GM19372 (cell line): ENCODE results near the gene PRR33.
"Not testable (repeated sequence)": the region's sequence is repeated elsewhere in the genome, so short reads cannot be mapped to it uniquely, and the experiment has no call there.

ENCODE experiments used
- ATAC-seq: cut with Tn5 transposase; IDR thresholded peaks from one replicate; pipeline ENCODE4 v1.9.1; 2021; ENCODE audit warnings: mild to moderate bottlenecking, low read depth, moderate library complexity; ENCODE audit not compliant: unreplicated experiment

PRR33 gene

DNA sequence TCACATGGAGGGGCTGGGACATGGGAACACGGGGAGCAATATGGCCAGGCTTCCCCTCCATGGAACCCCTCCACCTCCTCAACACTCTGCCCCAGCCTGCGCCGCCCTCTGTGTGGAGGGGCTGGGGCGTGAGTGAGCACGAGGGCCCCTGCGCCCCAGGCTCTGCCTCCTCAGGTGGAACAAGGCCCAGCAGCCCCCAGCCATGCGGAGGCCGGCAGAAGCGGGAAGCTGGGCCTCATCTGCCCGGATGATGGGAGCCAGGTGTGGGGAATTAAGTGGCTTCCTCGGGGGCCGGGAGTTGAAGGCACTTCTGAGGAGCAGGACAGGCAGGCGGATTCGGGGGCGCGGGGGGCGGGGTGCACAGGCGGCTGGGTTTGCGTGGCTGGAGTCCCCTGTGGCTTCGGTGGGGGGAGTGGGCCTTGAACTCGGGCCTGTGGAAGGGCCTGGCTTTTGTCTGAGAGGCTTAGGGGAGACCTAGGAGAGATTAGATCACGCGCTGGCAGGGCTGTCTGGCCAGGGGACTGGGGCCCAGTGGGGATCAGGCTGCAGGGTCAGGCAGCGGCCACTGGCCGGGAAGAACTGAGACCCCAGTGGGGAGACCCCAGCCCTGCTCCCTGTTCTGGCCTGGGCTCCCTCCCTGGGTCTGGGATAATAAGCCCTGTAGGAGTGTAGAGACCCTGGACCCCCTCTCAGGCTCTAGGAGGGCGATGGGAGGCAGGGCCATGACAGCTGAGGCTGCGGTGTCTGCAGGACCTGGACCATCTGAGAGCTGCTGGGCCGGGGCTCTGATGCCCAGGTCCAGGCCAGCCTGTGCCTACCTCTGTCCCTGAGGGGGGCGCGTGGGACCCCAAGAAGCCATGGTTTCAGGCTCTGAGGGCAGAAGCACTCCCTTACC lies 13.3 kb downstream of the PRR33 start:
- no peak for ATAC-seq

DNA sequence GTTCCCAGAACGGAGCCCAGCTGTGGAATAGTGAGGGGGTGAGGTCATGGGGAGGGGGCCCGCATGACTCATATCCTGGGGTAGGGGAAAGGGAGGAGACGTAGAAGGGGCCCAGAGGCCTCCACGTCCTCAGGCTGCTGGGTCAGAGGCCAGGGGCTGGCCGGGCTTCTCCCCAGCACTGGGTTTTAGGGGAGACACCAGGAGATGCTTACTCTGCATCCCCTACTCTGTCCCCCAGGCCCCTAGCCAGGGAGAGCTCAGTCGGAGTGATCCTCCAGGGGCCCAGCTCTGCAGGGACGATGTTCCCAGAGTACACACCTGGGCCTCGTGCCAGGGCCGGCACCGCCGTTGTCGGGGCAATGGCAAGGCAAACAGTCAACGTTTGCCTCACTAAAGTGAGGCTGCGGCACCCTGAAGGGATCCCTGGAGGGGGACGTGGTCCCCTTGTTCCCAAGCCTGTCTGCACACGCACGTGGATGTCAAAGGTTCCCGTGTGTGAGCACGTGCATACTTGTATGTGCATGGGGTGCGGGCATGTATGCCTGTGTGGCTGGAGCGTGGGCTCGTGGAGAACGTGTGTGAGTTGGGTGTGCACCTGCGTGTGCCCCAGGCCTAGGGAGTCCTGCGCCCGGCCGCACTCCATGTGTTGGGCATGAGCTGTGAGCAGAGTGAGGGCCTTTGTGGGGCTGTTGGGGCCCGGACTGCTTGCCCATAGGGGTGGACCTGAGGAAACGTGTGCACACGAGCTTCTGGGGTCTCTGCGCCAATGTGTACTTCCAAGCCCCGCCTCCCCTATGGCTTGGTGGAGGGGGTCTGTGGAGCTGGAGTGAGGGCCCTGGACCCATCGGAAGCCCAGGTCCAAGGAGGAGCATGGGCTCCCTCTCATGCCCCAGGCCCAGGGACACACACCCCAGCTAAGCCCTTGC lies 14.2 kb downstream of the PRR33 start:
- no peak for ATAC-seq

DNA sequence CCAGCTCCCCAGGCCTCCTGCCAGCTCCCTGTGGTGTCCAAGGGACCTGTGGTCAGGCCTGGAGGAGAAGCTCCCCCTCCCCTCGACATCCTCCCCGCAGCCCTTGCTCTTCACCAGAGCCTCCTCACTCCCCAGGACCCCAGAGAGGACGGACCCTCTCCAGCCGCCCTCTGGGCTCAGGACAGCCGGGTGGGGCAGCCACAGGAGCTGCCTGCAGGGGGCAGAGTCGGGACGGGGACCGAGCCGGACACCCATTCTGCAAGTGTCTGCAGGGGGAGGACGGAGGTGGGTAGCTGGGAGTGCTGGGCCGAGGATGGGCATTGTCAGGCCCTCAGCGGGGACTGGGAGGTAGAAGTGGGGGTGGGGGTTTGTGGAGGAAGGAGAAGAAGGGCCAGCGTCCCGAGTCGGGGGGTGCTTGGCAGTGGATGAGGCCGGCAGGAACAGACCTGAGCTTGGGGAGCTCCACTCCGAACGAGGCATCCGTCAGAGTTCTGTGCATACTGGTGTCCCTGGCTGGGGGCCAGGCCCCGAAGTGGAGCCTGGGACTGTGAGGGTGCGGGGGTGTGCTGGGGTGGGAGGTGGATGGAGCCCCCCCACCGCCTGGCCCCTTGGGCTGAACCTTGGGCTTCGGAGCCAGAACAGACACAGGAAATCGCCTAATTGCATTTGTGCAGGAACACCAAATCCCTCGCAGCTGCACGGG lies 15.2 kb downstream of the PRR33 start:
- no peak for ATAC-seq

DNA sequence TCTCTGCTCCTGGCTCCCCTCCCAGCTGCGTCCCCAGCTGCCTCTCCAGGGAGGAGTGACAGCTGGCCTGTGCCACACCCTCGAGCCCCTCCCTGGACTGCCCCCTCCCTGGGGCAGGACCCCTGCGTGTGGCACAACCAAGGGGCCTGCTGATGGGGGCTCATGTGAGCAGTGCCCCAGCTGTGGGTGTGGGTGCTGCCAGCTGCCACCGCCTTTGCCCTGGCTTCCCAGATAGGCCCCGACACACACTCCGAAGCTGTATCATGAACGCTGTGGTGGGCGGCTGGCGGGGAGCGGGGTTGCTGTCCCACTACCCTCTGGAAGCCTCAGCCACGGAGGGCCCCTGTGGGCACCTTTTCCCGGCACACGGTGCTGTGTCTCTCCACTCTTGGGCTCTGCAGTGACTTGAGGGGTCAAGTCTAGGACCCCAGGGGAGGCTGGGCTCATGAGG lies 15.8 kb downstream of the PRR33 start:
- ATAC-seq = not testable (repeated sequence)

DNA sequence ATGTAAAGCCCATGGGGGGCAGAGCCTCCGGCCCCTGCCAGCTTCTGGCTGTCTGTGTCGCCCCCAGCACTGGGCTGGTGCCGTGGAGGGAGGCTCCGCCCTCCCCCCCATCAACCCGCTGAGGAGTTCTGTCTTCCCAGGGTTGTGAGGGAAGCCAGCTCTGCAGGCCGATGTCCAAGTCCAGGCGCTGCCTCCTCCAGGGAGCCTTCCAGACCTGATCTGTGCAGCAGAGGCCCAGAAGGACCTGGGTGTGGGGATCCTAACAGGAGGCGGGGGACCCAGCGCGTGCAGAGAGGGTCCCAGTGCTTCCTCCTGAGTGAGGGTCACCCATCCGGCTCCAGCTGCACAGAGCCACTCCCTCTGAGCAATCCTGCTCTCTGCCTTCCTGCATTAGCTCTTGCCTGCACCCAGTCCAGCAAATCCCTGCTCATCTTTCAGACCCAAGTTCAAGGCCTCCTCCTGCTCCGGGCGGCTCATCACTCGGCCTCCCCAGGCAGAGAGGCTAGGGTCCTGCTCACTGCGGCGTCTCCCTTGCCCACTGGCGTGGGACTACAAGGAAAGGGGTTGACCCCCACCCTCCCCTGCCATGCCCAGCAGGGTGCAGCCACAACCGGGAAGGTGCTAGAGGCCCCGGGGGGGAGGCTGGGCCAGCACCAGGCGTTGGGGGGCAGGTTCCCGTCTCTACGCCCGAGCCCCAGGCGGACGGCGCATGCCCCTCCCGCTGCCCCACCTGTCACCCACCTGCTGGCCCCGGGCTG lies 16.4 kb downstream of the PRR33 start:
- no peak for ATAC-seq

DNA sequence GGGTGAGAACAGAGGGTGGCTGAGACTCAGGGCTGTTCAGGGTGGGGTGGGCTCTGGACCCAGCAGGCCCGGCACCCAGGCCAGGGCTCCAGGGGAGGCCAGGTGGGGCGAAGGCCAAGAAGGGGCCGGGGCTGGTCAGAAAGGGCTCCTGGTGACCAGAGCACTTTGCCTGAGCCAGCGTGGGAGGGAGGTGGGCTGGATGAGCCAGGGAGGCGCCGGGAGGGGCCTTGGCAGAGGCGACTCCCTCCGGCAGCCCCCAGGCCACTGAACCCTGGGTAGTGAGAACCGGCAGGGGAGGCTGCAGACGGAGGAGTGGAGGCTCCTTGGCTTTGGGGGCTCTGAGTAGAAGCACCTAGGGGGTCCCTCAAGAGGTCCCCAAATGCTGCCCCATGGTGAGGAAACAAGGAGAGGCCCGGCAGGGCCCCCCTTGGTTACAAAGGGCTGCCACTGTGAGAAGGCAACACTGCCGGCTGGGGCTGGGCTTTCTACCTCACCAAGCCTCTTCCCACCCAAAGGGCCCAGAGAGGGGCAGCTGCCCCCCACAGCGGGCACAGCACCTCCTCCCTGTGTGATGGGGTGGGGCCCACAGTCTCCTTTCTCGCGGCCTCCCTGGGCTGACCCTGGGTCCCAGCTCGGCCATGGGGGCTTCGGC lies 17.1 kb downstream of the PRR33 start:
- not testable (repeated sequence) for ATAC-seq

DNA sequence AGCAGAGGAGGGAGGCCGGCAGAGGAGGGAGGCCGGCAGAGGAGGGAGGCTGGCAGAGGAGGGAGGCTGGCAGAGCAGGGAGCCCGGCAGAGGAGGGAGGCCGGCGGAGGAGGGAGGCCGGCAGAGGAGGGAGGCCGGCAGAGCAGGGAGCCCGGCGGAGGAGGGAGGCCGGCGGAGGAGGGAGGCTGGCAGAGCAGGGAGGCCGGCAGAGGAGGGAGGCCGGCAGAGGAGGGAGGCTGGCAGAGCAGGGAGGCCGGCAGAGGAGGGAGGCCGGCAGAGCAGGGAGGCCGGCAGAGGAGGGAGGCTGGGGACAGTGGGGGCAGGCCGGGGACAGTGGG lies 17.9 kb downstream of the PRR33 start:
- ATAC-seq = not testable (repeated sequence)

DNA sequence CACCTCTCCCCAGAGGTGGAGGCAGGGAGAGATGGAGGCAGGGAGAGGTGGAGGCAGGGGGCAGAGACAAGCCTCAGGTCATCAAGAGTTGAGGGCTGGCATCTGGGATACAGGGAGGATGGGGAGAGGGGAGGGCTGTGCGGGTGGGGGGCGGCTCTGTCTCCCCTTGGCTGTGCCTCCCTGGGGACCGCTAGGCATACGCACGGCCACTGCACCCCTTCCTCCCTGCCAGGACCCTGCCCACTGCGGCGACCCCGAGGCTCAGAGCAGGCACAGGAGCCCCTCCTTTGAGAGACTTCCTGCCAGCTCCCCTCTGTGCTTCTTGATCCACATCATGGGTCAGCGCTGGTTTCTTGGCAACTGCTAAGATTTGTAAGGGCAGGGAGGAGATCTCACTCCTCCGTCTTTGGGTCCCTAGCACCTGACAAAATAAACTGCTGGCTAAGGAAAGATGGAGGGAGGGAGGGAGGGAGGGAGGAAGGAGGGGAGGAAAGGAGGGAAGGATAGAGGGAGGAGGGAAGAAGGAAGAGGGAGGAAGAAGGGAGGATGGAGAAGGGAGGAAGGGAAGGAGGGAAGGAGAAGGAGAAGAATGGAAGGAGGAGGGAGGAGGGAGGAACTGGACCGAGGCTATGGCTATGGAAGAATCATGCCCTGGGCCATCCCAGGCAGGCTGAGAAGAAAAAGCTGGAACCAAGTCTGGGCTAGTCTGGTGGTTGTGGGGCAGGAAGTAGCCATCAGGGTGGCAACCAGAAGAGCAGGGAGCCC lies 18.5 kb downstream of the PRR33 start:
- no peak for ATAC-seq

DNA sequence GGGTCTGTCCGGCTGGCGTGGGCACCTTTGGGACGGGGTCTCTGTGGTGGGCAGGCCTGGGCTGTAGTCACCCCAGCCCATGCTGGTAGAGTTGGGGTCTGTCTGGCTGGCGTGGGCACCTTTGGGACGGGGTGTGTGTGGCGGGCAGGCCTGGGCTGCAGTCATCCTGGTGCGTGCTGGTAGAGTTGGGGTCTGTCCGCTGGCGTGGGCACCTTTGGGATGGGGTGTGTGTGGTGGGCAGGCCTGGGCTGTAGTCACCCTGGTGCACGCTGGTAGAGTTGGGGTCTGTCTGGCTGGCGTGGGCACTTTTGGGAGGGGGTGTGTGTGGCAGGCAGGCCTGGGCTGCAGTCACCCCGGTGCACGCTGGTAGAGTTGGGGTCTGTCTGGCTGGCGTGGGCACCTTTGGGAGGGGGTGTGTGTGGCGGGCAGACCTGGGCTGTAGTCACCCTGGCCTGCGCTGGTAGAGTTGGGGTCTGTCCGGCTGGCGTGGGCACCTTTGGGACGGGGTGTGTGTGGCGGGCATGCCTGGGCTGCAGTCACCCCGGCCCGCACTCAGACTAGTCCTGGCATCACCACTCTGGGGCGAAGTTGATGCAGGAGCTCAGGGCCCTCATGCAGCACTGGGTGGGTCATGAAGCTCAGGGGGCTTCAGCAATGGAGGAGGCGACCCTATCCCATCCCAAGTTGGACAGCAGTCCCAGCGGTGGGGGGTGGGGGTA lies 19.3 kb downstream of the PRR33 start:
- no peak for ATAC-seq

DNA sequence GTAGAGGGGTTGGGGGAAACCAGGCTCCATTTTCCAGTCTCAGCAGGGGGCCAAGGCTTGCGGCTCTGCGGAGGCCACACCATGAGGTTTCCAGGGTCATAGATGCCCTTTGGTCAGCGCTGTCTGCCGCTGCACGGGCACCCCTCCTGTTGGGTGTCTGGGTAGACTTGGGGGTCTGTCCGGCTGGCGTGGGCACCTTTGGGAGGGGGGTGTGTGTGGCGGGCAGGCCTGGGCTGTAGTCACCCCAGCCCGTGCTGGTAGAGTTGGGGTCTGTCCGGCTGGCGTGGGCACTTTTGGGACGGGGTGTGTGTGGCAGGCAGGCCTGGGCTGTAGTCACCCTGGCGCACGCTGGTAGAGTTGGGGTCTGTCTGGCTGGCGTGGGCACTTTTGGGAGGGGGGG lies 20.2 kb downstream of the PRR33 start:
- ATAC-seq = no peak

DNA sequence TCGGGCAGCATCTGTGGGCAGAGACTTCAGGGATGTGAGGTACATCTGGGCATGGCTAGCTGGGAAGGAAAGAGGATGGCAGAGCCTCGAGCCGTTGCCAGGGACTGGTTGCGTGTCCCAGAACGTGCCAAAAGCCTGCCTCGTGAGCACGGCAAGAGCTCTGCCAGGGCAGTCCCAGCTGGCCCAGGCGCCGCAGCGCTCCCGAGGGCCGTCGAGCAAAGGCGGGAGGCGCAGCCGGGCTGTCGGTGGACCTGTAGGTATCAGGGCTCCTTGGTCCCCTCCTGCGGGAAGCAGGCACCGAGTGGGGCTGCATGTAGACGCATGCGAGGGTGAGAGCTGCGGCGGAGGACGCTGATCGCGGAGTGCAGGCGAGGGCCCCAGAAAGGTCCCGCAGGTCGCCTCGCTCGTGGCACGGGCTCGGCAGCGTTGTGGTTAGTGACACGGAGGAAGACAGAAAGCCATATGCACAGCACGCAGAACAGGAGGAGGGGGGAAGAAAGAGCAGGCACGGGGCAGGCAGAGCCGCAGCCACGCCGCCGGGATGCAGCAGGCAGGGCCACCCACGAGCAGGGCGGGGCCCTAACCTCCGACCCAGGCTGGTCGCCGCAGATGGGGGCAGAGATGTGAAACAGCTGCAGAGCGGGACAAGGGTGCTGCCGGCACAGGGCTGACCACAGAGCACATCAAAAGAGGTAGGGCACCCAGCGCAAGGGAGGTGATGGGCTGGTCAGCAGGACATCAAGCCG lies 20.8 kb downstream of the PRR33 start:
- ATAC-seq = no peak

DNA sequence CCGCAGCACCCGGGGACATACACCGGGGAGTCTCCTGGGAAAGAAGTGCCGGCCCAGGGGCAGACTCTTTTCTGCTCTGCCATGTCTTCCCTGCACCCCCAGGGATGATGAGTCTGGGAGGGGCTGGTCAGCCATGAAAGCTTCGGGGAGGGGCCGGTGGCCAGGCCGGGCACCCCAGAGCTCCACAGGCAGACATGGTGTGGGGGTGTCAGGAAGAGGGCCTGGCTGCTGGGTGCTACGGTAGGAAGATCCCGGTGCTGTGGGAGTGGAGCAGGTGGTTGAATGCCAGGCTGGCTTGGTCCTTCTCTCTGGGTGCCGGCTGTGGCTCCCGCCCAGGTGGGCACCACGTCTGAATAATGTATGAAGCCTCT lies 21.4 kb downstream of the PRR33 start:
- ATAC-seq = no peak

DNA sequence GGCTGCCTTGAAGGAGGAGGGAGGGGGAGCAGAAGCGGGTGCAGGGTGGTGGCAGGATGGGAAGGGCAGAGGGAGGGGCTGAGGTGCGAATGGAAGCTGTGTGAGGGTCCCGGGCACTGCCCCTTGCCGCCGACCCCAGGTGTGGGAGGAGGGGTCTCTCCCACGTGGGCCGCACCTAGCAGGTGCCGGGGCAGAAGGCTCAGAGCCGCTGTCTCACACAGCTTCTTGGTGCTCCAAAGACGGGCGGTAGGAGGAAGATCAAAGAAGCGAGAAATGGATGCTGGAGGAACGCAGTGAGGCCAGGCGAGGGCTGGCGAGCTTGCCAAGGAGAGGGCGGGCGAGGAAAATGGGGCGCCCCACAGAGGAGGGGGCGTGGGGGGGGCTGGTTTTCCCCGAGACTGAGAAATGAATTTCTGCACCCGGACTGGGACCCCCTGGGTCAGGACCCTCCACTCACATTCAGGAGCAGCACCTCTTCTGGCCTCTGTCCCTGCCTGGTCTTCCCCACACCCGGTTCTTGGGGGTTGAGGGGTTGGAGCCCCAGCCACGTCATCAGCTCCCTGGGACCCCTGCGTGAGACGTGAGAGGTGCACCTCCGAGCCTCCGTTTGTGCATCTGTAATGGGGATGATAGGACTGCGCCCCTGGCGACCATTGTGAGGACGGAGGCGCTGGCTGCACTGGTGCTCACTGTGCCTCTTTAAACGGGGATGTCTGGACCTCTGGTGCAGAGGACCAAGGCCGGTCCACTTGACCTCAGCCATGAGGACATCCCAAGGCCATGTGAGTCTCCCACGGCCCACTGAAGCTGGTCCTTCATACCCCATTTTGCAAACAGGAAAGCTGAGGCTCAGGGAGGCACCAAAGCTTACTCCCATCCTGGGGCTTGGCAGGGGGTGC lies 22.0 kb downstream of the PRR33 start:
- no peak for ATAC-seq

DNA sequence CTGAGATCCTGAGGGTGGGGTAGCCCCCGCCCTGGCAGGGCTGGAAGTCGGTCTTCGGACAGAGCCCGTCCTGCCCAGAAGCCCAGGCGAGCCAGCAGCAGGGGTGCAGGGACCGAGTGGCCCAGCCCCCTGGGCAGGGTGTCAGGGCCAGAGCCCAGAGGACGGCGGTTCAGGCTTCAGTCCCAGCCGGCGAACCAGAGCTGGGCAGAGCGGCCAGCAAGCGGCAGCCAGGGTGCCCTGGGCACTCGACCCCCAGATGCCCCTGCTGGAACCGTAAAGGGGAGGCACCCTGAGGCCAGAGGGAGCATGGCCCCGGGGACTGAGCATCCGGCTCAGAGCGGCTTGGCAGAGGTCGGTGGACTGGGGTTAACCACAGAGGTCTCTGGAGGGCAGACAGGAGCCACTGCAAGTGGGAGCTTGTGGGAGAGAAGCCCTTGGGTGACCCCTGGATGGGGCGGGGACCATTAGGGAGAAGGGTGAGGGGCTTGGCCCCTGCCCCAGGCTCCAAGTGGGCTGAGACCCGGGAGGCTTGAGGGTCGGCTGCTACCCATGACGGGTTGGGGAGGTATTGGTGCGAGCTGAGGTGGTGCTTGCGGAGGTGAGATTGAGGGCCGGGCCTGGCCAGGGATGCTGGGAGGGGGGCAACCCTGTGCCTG lies 22.9 kb downstream of the PRR33 start:
- no peak for ATAC-seq

DNA sequence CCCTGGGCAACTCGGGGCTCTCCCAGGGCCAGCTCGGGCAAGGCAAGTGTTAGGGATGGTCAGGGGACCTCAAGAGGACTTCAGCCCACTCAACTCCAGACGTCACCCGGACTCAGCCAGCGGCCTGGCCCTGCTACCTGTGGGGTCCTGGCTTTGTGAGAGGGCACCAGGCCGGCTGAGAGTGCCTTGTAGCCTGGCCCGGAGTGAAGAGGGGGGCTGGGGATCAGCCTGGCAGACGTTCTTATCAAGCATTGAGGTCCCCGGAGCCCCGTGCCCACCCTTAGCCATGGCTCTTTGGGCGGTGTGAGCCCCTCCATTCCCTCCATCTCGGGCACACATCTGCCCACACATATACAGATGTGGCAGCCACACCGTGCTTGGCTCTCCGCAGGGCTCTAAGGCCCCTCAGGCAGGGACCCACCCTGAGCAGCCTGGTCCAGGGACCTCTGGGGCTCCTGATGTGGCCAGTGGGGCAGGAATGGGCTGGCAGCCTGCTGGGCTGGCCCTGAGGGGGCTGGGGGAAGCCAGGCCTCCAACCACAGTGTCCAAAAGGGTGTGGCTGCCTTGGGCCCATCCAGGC lies 23.5 kb downstream of the PRR33 start:
- no peak for ATAC-seq

DNA sequence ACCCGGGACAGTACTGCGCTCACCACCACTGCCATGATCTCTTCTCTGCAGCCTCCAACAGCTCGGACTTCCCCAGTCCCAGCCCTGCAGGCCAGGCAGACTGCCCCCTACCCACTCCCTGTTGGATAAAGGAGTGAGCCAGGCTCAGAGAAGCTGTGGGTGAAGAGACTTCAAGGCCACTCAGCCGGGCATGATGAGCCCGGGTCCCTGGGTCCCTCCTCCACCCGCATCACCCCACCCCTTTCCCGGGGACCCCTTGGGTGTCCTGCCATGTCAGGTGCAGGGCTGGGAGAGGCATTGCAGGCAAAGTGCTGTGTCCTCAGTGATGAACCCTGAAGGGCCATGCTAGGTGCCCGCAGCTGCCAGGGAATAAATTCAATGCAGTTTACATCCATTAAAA lies 24.3 kb downstream of the PRR33 start:
- no peak for ATAC-seq
